Suprapubic skin (tissue), 3 donors: ENCODE data around the gene METTL17.

Experiments used
- POLR2AphosphoS5 ChIP-seq, 3 donors: sonication (generic); formaldehyde crosslinking; IDR thresholded peaks; one replicate each; pipeline ENCODE4 v1.6.1; 2017; ENCODE audit warnings: antibody characterized with exemption in 3 of 3
- TF ChIP-seq, protein P1 (sequence below), 2 donors: fragments of 200-600 bp in 1 of 2; fragments of 450-650 bp in 1 of 2; sonication (generic) in 1 of 2; IDR thresholded peaks; one replicate each; pipeline ENCODE4 v1.5.1; 2016 to 2019; ENCODE audit warnings: antibody characterized with exemption in 2 of 2, mild to moderate bottlenecking in 1 of 2, moderate library complexity in 1 of 2

DNA sequence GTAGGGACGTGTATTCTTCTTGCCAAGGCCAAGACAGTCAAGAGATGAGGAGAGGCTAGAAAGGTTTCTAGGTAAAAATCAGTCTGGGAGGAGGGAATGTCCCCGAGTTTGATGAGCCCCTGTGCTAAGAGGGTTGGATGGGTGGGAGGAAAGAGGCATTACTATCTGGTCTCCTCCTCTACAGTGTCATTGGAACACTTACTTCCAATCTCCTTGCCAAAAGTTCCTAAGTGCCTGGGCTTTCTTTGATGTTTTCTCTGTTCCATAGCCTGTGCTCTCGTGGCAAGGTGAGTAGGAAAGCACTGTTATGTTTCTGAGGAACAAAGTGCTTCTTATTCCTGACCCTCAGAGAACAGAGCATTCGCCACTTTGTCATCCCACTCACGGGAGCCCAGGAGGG is 44.9 kb downstream of the METTL17 start, which contains the start of gene RNASE13:
- TF ChIP-seq, protein P1, sequence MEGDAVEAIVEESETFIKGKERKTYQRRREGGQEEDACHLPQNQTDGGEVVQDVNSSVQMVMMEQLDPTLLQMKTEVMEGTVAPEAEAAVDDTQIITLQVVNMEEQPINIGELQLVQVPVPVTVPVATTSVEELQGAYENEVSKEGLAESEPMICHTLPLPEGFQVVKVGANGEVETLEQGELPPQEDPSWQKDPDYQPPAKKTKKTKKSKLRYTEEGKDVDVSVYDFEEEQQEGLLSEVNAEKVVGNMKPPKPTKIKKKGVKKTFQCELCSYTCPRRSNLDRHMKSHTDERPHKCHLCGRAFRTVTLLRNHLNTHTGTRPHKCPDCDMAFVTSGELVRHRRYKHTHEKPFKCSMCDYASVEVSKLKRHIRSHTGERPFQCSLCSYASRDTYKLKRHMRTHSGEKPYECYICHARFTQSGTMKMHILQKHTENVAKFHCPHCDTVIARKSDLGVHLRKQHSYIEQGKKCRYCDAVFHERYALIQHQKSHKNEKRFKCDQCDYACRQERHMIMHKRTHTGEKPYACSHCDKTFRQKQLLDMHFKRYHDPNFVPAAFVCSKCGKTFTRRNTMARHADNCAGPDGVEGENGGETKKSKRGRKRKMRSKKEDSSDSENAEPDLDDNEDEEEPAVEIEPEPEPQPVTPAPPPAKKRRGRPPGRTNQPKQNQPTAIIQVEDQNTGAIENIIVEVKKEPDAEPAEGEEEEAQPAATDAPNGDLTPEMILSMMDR (IDR thresholded peaks at IDR 0.05): no peak
- no peak for TF ChIP-seq POLR2AphosphoS5 (IDR thresholded peaks at IDR 0.05)
